HepG2 (cell line): ENCODE data around the gene RAB8A. TPM values are rescaled to one million over a fixed set of nuclear protein-coding genes. Genes with fewer than 3 reads are reported as not detected.

Experiments
- CBX5 ChIP-seq: sonication (generic); formaldehyde crosslinking; IDR thresholded peaks from 2 replicates; pipeline ENCODE4 v1.4.0; 2020; ENCODE audit warnings: missing genetic modification reagents, borderline replicate concordance
- FOXP1 ChIP-seq, 2 experiments: fragments of 450-650 bp in 1 of 2; IDR thresholded peaks; 2 replicates each; pipeline ENCODE4 v1.6.1; 2017 to 2018; ENCODE audit warnings: antibody characterized with exemption in 1 of 2
- HCFC1 ChIP-seq: fragments of 150-350 bp; IDR thresholded peaks from 2 replicates; pipeline ENCODE4 v1.6.1; 2014; ENCODE audit warnings: low read depth, low read length
- MTF1 ChIP-seq: sonication (generic); formaldehyde crosslinking; IDR thresholded peaks from 2 replicates; pipeline ENCODE4 v1.5.0; 2020; ENCODE audit warnings: missing genetic modification reagents
- NR2F2 ChIP-seq: IDR thresholded peaks from 2 replicates; pipeline ENCODE4 v1.6.1; 2012; ENCODE audit warnings: low read depth, inconsistent platforms, borderline replicate concordance
- POLR2AphosphoS5 ChIP-seq: IDR thresholded peaks from 2 replicates; pipeline ENCODE4 v1.6.1; 2012; ENCODE audit warnings: low read depth, low read length
- PRMT3 ChIP-seq: sonication (generic); formaldehyde crosslinking; IDR thresholded peaks from 2 replicates; pipeline ENCODE4 v1.8.1; 2022; ENCODE audit warnings: low read depth, mild to moderate bottlenecking, moderate library complexity, missing genetic modification reagents, borderline replicate concordance
- SNAPC2 ChIP-seq: sonication (generic); formaldehyde crosslinking; IDR thresholded peaks from 2 replicates; pipeline ENCODE4 v1.8.1; 2022; ENCODE audit warnings: mild to moderate bottlenecking, missing genetic modification reagents
- ZNF468 ChIP-seq: sonication (generic); formaldehyde crosslinking; IDR thresholded peaks from 2 replicates; pipeline ENCODE4 v1.8.0; 2022; ENCODE audit warnings: mild to moderate bottlenecking, moderate library complexity, missing genetic modification reagents
- ZNF546 ChIP-seq: sonication (generic); formaldehyde crosslinking; conservative IDR thresholded peaks from 2 replicates; pipeline ENCODE4 v1.8.1; 2023; ENCODE audit warnings: mild to moderate bottlenecking, missing genetic modification reagents
- ZSCAN25 ChIP-seq: sonication (generic); formaldehyde crosslinking; IDR thresholded peaks from 2 replicates; pipeline ENCODE4 v1.8.0; 2022; ENCODE audit warnings: mild to moderate bottlenecking, missing genetic modification reagents
- polyA plus RNA-seq, 8 experiments: library from polyadenylated mRNA; depleted of rRNA in 3 of 8; stranded (reverse) in 7 of 8; unstranded in 1 of 8; fragments of >200 nt; fragmentation: Illumina TruSeq in 4 of 8; extraction: Trizol in 4 of 8; gene quantifications; 2 replicates each; pipeline versions ENCODE4 v1.2.1 to v1.2.3, GENCODE V29; 2011 to 2016; ENCODE audit warnings: low read depth in 4 of 8, missing spikeins in 1 of 8, mixed read lengths in 1 of 8; ENCODE audit not compliant: insufficient read depth in 1 of 8
- total RNA-seq, 5 experiments: library from RNA; depleted of rRNA; stranded (reverse); fragments of >200 nt; fragmentation: Illumina TruSeq; extraction: Trizol; gene quantifications; 2 replicates each; pipeline ENCODE4 v1.2.3, GENCODE V29; 2016; ENCODE audit warnings: low read depth in 1 of 5
- TF ChIP-seq, protein P1 (sequence below): sonication (generic); formaldehyde crosslinking; IDR thresholded peaks from 2 replicates; pipeline ENCODE4 v1.5.0; 2020; ENCODE audit warnings: mild to moderate bottlenecking, missing genetic modification reagents, borderline replicate concordance
- TF ChIP-seq, protein P2 (sequence below): IDR thresholded peaks from 2 replicates; pipeline ENCODE4 v1.6.1; 2016; ENCODE audit warnings: control low read depth
- TF ChIP-seq, protein P3 (sequence below): sonication (generic); formaldehyde crosslinking; IDR thresholded peaks from 2 replicates; pipeline ENCODE4 v1.8.0; 2022; ENCODE audit warnings: mild to moderate bottlenecking, missing genetic modification reagents, borderline replicate concordance
- TF ChIP-seq, protein P4 (sequence below): sonication (generic); formaldehyde crosslinking; conservative IDR thresholded peaks from 2 replicates; pipeline ENCODE4 v1.4.0; 2020; ENCODE audit warnings: mild to moderate bottlenecking, missing genetic modification reagents, moderate library complexity
- TF ChIP-seq, protein P5 (sequence below): IDR thresholded peaks from 2 replicates; pipeline ENCODE4 v1.6.1; 2016

The RAB8A gene
- total and polyA plus RNA-seq, 2 of the 13 experiments (the other 11 are each of a cell fraction or from before 2014, with no cell fraction given): 36.7 to 45.0 TPM

DNA sequence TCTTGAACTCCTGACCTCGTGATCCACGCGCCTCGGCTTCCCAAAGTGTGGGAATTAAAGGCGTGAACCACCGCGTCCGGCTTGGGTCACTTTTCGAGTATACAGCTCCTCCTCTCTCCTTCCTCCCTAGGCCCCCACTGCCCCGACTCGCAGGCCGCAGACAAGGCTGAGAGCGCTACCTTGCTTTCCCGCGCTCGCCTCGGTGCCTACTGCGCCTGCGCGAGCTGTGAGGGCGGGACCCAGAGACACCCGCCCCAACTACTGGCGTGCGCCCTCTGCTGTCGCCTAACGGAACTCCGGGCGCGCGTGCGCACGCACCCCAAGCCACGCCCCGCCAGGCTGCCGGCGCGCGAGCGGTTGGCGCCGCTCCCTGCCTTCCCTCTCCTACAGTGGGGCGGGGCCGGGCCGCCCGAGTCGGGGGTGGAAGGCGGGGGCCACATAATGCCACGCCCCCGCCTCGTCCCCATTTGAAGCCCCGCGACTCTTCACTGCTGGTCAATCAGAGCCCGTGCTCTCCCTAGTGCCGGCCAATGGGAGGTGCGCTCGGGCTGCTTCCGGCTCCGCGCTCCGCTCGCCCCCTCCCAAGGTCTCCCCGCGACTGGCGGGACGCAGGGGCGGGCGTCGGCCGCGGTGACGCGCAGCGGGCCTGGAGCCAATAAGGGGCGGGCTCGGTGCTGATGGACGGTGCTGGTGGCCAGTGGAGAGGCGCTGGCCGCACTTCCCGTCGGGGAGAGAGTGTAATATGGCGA lies at the start of gene RAB8A (continued):
- TF ChIP-seq POLR2AphosphoS5: peak; percentile 55
- TF ChIP-seq, protein P1, sequence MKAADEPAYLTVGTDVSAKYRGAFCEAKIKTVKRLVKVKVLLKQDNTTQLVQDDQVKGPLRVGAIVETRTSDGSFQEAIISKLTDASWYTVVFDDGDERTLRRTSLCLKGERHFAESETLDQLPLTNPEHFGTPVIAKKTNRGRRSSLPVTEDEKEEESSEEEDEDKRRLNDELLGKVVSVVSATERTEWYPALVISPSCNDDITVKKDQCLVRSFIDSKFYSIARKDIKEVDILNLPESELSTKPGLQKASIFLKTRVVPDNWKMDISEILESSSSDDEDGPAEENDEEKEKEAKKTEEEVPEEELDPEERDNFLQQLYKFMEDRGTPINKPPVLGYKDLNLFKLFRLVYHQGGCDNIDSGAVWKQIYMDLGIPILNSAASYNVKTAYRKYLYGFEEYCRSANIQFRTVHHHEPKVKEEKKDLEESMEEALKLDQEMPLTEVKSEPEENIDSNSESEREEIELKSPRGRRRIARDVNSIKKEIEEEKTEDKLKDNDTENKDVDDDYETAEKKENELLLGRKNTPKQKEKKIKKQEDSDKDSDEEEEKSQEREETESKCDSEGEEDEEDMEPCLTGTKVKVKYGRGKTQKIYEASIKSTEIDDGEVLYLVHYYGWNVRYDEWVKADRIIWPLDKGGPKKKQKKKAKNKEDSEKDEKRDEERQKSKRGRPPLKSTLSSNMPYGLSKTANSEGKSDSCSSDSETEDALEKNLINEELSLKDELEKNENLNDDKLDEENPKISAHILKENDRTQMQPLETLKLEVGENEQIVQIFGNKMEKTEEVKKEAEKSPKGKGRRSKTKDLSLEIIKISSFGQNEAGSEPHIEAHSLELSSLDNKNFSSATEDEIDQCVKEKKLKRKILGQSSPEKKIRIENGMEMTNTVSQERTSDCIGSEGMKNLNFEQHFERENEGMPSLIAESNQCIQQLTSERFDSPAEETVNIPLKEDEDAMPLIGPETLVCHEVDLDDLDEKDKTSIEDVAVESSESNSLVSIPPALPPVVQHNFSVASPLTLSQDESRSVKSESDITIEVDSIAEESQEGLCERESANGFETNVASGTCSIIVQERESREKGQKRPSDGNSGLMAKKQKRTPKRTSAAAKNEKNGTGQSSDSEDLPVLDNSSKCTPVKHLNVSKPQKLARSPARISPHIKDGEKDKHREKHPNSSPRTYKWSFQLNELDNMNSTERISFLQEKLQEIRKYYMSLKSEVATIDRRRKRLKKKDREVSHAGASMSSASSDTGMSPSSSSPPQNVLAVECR (CRISPR knock-in tag): peak; percentile 90; the same call in 1 of the 2 replicates
- peak; percentile 85 for TF ChIP-seq SNAPC2 (CRISPR knock-in tag)
- TF ChIP-seq, protein P2, sequence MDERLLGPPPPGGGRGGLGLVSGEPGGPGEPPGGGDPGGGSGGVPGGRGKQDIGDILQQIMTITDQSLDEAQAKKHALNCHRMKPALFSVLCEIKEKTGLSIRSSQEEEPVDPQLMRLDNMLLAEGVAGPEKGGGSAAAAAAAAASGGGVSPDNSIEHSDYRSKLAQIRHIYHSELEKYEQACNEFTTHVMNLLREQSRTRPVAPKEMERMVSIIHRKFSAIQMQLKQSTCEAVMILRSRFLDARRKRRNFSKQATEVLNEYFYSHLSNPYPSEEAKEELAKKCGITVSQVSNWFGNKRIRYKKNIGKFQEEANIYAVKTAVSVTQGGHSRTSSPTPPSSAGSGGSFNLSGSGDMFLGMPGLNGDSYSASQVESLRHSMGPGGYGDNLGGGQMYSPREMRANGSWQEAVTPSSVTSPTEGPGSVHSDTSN (CRISPR knock-in tag): peak; percentile 97
- TF ChIP-seq PRMT3 (CRISPR knock-in tag): no peak
- TF ChIP-seq, protein P3, sequence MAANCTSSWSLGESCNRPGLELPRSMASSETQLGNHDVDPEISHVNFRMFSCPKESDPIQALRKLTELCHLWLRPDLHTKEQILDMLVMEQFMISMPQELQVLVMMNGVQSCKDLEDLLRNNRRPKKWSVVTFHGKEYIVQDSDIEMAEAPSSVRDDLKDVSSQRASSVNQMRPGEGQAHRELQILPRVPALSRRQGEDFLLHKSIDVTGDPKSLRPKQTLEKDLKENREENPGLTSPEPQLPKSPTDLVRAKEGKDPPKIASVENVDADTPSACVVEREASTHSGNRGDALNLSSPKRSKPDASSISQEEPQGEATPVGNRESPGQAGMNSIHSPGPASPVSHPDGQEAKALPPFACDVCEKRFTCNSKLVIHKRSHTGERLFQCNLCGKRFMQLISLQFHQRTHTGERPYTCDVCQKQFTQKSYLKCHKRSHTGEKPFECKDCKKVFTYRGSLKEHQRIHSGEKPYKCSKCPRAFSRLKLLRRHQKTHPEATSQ: peak; percentile 87
- TF ChIP-seq MTF1 (CRISPR knock-in tag): no peak
- TF ChIP-seq ZNF546 (CRISPR knock-in tag): no peak
- peak; percentile 20; the same call in 1 of the 2 replicates for TF ChIP-seq CBX5 (CRISPR knock-in tag)
- peak; percentile 16; the same call in 1 of the 2 replicates for TF ChIP-seq ZSCAN25 (CRISPR knock-in tag)
- no peak for TF ChIP-seq FOXP1 (IDR thresholded peaks at IDR 0.05)
- no peak; the same call in 1 of the 2 replicates for TF ChIP-seq FOXP1 (CRISPR knock-in tag; IDR thresholded peaks at IDR 0.05)
- 0 out of 2 replicates have a peak, but pooled peaks have one; percentile 7 for TF ChIP-seq HCFC1
- no peak for TF ChIP-seq NR2F2
- TF ChIP-seq, protein P4, sequence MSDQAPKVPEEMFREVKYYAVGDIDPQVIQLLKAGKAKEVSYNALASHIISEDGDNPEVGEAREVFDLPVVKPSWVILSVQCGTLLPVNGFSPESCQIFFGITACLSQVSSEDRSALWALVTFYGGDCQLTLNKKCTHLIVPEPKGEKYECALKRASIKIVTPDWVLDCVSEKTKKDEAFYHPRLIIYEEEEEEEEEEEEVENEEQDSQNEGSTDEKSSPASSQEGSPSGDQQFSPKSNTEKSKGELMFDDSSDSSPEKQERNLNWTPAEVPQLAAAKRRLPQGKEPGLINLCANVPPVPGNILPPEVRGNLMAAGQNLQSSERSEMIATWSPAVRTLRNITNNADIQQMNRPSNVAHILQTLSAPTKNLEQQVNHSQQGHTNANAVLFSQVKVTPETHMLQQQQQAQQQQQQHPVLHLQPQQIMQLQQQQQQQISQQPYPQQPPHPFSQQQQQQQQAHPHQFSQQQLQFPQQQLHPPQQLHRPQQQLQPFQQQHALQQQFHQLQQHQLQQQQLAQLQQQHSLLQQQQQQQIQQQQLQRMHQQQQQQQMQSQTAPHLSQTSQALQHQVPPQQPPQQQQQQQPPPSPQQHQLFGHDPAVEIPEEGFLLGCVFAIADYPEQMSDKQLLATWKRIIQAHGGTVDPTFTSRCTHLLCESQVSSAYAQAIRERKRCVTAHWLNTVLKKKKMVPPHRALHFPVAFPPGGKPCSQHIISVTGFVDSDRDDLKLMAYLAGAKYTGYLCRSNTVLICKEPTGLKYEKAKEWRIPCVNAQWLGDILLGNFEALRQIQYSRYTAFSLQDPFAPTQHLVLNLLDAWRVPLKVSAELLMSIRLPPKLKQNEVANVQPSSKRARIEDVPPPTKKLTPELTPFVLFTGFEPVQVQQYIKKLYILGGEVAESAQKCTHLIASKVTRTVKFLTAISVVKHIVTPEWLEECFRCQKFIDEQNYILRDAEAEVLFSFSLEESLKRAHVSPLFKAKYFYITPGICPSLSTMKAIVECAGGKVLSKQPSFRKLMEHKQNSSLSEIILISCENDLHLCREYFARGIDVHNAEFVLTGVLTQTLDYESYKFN: peak; percentile 55; the same call in 1 of the 2 replicates
- no peak for TF ChIP-seq ZNF468 (CRISPR knock-in tag)
- TF ChIP-seq, protein P5, sequence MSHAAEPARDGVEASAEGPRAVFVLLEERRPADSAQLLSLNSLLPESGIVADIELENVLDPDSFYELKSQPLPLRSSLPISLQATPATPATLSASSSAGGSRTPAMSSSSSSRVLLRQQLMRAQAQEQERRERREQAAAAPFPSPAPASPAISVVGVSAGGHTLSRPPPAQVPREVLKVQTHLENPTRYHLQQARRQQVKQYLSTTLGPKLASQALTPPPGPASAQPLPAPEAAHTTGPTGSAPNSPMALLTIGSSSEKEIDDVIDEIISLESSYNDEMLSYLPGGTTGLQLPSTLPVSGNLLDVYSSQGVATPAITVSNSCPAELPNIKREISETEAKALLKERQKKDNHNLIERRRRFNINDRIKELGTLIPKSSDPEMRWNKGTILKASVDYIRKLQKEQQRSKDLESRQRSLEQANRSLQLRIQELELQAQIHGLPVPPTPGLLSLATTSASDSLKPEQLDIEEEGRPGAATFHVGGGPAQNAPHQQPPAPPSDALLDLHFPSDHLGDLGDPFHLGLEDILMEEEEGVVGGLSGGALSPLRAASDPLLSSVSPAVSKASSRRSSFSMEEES (CRISPR knock-in tag): 0 out of 2 replicates have a peak, but pooled peaks have one; percentile 35
